GM18498 (cell line): ENCODE measurements around the gene KRTAP5-2.

Experiments used
- ATAC-seq: cut with Tn5 transposase; IDR thresholded peaks from one replicate; pipeline ENCODE4 v1.9.1; 2021; ENCODE audit warnings: mild to moderate bottlenecking, moderate library complexity; ENCODE audit not compliant: unreplicated experiment

Gene KRTAP5-2

GRCh38 chr11:1557051-1557884 is 40.8 kb downstream of the KRTAP5-2 start:
- no peak for ATAC-seq

GRCh38 chr11:1556278-1556902 is 41.7 kb downstream of the KRTAP5-2 start:
- ATAC-seq, result no peak

- no peak for ATAC-seq
These were observed 42.4 kb downstream of the KRTAP5-2 start for GRCh38 chr11:1555713-1556153.

GRCh38 chr11:1554981-1555712 is 42.9 kb downstream of the KRTAP5-2 start:
- ATAC-seq, result no peak

GRCh38 chr11:1553808-1554594 is 44.1 kb downstream of the KRTAP5-2 start:
- no peak for ATAC-seq

- no peak for ATAC-seq
These were observed 48.5 kb downstream of the KRTAP5-2 start for GRCh38 chr11:1549338-1550330.

- no peak for ATAC-seq
These were observed 49.6 kb downstream of the KRTAP5-2 start for GRCh38 chr11:1548221-1549070.

GRCh38 chr11:1547467-1548098 is 50.5 kb downstream of the KRTAP5-2 start:
- no peak for ATAC-seq
